Urothelium cell line (cell line): Measurements from ENCODE around the gene CISD2.
"Not testable (repeated sequence)": the region's sequence is repeated elsewhere in the genome, so short reads cannot be mapped to it uniquely, and the experiment has no call there.

Experiments
- DNase-seq: peaks from one replicate; pipeline ENCODE4 v3.0.0; 2011; ENCODE audit warnings: low spot score, mixed read lengths
- FAIRE-seq: peaks from 2 replicates; lab custom pipeline; 2011; peaks lifted over from hg19 to GRCh38; lab: Jason Lieb, UNC

CISD2 gene, protein sequence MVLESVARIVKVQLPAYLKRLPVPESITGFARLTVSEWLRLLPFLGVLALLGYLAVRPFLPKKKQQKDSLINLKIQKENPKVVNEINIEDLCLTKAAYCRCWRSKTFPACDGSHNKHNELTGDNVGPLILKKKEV

GRCh38 chr4:102868781-102869568, at the start of gene CISD2:
CISD2 (plus strand) TSS chr4:102868992; CDS start chr4:102869085, 93 bp downstream.
- DNase-seq (peak; percentile 95), FAIRE-seq (peak; percentile 76)

- DNase-seq, FAIRE-seq: not testable (repeated sequence)
Observed at GRCh38 chr4:102819100-102819499, 49.7 kb upstream of the CISD2 start.

DNA sequence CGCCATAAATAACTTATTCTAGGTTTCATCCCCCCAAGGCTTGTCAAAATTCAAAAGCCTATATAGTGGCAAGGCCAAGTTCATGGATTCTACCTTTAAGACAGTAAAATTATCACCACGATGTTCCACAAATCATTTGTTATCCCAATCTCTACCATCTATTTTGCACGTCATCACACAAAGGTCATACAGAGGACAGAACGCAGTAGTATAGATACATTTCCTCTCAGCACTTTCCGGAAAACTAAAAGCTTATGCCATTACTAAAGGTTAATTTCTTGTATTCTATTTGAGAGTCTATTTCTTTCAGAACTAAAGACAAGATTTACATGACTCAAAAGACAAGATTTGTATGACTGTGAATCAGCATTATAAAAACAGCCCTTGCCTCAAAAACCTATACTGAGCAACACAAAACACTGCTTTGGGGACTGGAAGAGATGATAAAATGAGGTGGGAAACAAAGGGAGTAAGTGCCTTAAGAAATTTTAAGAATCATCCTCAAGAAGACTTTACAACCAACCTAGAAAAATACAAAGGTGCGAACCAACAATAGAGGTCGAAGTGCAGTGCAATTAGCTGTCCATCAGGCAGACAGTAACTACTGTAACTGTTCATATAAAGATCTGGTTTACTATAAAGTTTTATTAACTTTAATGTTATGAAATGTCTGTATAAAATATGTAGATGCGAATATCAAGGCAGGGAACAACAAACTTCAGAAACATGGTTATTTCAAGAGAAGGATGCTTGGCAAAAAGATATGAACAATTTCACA, 49.0 kb upstream of the CISD2 start:
- FAIRE-seq (no peak), DNase-seq (no peak)

GRCh38 chr4:102823464-102823863, 45.3 kb upstream of the CISD2 start:
- no peak for DNase-seq
- FAIRE-seq = no peak

GRCh38 chr4:102823897-102824296, 44.9 kb upstream of the CISD2 start:
- no peak for FAIRE-seq
- DNase-seq = no peak

- DNase-seq (no peak), FAIRE-seq (no peak)
Observed at GRCh38 chr4:102824398-102824797, 44.4 kb upstream of the CISD2 start.

DNA sequence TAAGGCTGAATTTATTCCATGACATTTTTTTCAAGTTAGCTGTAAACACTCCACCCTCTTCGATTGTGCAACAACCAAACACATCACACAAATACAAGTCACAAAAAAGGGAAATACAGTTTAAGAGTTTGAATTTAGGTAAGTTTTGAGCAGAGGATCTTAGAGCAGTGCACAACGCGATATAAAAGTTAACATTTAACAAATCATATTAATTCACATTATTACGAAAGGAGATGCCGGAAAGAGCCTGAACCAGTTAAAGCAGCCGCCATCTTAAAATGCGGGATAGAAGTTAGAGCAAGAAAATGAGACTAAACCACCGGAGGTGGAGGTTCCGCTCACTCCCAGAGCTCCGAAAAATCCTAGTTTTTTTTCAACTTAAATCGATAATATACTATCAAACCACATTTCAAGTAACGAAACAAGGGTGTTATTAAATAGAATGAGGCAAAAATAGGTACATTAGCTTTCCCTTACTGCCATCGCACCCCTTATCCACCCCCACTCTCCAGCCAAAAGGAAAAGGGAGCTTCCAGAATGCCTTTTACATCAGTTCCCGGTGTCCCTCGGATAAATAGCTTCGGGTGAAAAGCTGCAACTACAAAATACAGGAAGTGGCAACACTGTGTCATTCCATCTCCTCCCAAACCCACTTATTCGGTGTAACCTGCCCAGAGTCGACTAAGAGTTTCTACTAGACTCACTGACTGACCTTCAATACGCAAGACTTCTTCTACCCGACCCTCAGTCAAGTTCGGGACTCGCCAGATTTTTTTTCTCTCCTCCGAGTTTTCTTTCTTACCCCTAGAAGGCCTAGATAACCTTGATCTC, 43.3 kb upstream of the CISD2 start:
- no peak for FAIRE-seq
- DNase-seq = no peak

- DNase-seq (no peak), FAIRE-seq (no peak)
Observed at GRCh38 chr4:102826105-102826889, 42.5 kb upstream of the CISD2 start.

DNA sequence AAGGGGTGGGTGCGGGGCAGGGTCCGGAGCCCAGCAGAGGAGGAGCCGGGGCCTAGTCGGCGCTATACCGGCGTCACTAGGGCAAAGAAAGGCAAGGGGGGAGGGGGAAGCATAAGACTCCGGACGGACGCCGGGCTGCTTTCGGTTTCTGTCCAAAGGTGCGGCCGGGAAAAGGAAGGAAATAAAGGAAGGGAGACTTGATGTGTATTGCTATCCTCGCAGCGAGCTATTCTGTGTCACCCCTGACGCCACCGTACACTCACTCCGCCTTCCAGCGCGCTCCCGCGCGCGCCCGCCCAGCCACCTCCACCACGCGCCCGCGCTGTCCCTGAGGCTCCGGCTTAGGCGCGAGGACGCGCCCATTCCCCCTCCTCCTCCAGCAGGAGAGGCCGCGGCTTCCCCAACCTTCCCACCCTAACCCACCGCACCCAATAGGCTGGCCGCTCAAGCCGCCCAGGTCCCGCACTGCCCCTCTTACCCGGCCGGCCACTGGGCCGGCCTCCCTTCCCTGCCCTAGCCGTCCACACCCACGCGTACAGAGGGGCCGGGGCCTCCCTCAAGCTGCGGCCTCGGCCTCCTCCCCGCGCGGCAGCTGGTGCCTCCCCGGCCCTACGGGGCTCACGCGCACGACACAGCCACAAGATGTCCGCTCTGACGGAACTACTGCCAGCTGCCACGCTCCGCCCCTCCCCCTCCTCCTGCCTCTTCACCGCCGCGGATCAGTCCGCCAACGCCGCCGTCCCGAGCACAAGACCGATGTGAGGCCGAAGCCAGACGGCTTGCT, 41.7 kb upstream of the CISD2 start, which contains the start of gene UBE2D3:
Gene UBE2D3, minus strand, starts transcription at position 662 of the 784 bp plus-strand sequence. CDS start 1,043 bp downstream, outside the sequence.
- FAIRE-seq (peak; percentile 59), DNase-seq (peak; percentile 75)

DNA sequence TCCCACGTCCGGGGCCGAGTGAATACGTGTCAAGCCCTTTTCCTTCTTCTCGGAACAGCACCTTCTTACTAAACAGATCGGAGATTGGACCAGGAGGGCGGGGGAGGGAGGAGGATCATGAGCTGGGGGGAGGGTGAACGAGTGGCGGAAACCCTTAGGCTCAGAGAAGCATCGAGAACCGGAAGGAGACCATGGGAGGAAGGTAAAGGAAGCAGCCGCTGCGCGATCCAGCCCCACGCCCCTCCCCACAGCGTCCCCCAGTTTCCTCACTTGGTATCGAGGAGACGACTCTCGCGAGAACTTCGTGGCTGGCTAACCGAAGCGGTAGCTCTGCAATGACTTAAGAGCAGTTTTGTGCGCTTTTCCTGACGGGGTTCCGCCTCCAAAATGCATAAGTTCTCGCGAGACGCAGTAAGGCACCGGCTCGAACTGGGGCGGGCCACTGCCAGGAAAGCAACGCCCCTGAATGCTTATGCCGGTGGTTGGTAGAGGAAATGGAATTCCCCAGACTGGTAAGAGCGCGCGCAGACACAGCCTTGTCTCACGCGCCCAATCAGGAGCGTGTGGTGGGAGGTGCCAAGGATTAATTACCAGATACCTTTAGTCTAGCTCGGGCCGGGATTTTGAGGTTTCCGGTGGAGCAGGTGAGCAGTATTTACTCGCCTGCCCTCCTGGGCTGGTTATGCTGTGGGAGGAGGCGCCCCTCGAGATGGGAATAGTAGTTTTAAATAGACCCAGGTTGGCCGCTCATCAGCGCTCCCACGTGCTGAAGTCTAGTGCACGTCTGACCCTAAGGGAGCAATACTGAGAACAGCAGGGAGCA, 40.9 kb upstream of the CISD2 start:
- peak; percentile 92 for DNase-seq
- FAIRE-seq = peak; percentile 56

DNA sequence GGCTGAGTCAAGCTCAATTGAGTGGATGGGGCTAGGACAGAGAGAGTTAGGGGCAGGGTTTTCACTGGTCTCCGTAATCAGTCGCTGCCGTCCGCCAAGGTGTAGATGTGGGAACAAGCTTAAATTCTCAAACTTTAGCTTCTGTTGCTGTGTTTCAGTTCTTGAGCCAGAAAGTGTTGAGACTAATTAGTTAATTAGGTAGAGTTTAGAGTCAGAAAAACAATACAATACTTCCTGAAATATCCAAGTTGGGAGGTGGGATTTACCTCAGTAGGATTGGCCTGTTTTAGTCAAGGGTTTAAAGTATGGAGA, 40.3 kb upstream of the CISD2 start:
- no peak for FAIRE-seq
- DNase-seq = no peak

- FAIRE-seq (no peak), DNase-seq (no peak)
Observed at GRCh38 chr4:102829803-102830202, 39.0 kb upstream of the CISD2 start.

GRCh38 chr4:102832105-102832504, 36.7 kb upstream of the CISD2 start:
- DNase-seq (no peak), FAIRE-seq (no peak)

- DNase-seq (no peak), FAIRE-seq (no peak)
Observed at GRCh38 chr4:102832667-102833066, 36.1 kb upstream of the CISD2 start.

- FAIRE-seq (no peak), DNase-seq (no peak)
Observed at GRCh38 chr4:102836596-102836995, 32.2 kb upstream of the CISD2 start.

DNA sequence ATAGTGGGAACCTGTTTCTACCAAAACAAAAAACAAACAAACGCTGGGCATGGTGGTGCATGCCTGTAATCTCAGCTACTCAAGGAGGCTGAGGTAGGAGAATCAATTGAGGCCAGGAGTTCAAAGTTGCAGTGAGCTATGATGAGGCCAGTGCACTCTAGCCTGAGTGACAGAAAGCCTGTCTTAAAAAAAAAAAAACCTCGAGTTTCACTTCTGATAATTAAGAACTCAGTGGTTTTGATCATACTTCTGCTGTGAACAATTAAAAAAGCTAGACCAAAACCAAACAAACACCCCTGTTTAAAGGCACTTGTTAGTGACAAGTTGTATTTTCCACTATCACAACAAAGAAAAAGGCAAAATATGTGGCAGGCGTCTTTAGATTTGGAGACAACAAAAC, 26.4 kb upstream of the CISD2 start:
- FAIRE-seq (no peak), DNase-seq (no peak)

DNA sequence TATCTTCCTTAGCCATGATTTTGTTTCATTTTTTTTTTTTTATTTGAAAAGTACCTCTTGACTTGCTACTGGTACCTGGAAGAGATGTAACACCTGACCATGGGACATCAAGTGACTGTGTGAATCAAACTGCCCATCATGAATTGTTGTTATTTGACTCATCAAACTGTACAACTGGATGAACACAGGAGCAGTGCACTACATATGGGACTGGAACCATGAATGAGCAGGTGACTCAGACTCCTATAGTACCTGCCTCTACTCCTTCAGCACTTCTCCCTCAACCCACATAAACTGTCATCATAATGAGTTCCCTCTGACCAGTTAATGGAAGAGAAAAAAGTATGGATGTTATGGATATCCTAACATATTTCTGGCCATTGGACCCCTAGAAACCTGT, 25.5 kb upstream of the CISD2 start:
- FAIRE-seq (no peak), DNase-seq (no peak)

DNA sequence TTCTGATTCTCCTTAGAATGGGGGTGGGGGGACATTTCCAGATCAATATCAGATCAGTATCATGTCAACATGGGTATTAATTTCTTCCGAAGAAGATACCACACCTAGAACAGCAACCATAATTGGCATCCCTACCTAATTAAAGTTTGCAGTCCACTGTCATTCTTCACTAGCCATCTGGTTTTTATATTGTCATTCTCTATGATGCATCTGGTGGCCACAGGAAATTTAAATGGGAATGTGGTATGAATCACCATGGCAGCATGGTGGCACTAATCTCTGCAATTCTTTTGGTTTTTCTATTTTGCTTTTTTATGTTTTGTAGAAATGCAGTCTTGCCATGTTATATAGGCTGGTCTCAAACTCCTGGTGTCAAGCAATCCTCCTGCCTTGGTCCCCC, 24.9 kb upstream of the CISD2 start:
- no peak for DNase-seq

GRCh38 chr4:102847687-102848086, 21.1 kb upstream of the CISD2 start:
- FAIRE-seq (no peak), DNase-seq (no peak)

More for the DNA sequence above, 24.9 kb upstream of the CISD2 start:
- no peak for FAIRE-seq
